ENCODE measurements around the gene MYO1E. TPM values are rescaled to one million over a fixed set of nuclear protein-coding genes. Genes with fewer than 3 reads are reported as not detected.
"Not testable (repeated sequence)": the region's sequence is repeated elsewhere in the genome, so short reads cannot be mapped to it uniquely, and the experiment has no call there.

MYO1E gene
- total RNA-seq, 4 donors from 2014 or later: 23.3 to 99.8 (median 66.5) TPM

GRCh38 chr15:59148153-59148833 is 224.4 kb downstream of the MYO1E start:
- intact Hi-C loops (cut with DNase I; ENCODE audit: low total_unique reads): no loop called here
- TF ChIP-seq CTCF (IDR thresholded peaks at IDR 0.05): no peak
- no peak for TF ChIP-seq POLR2A (IDR thresholded peaks at IDR 0.05)
- no peak for DNase-seq
- Histone ChIP-seq H3K9me3 (no peaks in the 10 kb centered on the region), H3K36me3 (no peaks in the 10 kb centered on the region), H3K27me3 (no peaks in the 10 kb centered on the region), H3K27ac (no peak overlapping the region), H3K4me3 (no peak overlapping the region), H3K4me1 (no peaks in the 10 kb centered on the region)

DNA sequence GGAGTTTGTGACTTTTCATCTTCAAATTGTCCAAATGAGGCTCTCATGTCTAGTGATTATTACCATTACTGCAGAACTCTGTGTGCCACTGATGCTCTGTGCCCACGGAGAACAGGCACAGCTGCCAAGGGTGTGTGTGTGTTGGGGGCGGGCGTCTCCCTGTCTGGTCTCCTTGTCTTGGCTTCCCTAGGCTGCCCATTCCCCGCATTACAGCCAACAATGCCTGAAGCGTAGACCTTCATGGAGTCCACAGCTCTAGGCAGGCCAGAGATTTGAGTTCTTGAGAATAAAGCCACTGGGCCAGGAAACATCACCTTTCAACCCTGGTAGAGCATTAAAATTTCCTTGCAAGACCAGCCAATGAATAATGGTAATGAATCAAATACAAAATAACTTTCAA is 225.0 kb downstream of the MYO1E start:
- Histone ChIP-seq H3K36me3 (no peaks in the 10 kb centered on the region), H3K4me3 (no peak overlapping the region)
- intact Hi-C loops (cut with DNase I; ENCODE audit: low total_unique reads): no loop called here

DNA sequence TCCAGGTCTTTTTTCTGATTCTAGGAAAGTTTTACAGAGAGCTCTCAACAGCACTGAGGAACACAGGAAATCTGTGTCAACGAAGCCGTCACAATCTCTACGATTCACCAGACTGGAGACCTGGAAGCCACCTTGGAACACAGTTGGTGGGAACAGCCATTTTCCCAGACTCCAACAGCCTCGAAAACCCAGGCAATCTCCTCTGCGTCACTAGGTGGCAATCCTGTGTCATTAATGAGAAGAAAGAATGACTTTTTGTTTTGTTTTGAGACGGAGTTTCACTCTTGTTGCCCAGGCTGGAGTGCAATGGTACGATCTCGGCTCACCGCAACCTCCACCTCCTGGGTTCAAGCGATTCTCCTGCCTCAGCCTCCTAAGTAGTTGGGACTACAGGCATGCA is 228.1 kb downstream of the MYO1E start:
- H3K36me3 ChIP-seq; DNase-seq; H3K27me3 ChIP-seq; H3K9me3 ChIP-seq; intact Hi-C loops (cut with DNase I; ENCODE audit: low total_unique reads); H3K4me3 ChIP-seq; H3K4me1 ChIP-seq; H3K27ac ChIP-seq: not testable (repeated sequence)

More for the DNA sequence above, 225.0 kb downstream of the MYO1E start:
- Histone ChIP-seq H3K9me3 (no peaks in the 10 kb centered on the region), H3K27me3 (no peaks in the 10 kb centered on the region), H3K27ac (no peak overlapping the region), H3K4me1 (no peaks in the 10 kb centered on the region)
- no peak for DNase-seq
- TF ChIP-seq CTCF (IDR thresholded peaks at IDR 0.05): no peak
- no peak for TF ChIP-seq POLR2A (IDR thresholded peaks at IDR 0.05)

GRCh38 chr15:59143281-59143680 is 229.4 kb downstream of the MYO1E start:
- no peak for DNase-seq
- Histone ChIP-seq H3K27me3 (no peaks in the 10 kb centered on the region), H3K27ac (no peak overlapping the region), H3K36me3 (no peaks in the 10 kb centered on the region), H3K4me1 (no peaks in the 10 kb centered on the region), H3K9me3 (no peaks in the 10 kb centered on the region), H3K4me3 (no peak overlapping the region)
- TF ChIP-seq POLR2A (IDR thresholded peaks at IDR 0.05) (no peak), CTCF (IDR thresholded peaks at IDR 0.05) (no peak)
- intact Hi-C loops (cut with DNase I; ENCODE audit: low total_unique reads): no loop called here

DNA sequence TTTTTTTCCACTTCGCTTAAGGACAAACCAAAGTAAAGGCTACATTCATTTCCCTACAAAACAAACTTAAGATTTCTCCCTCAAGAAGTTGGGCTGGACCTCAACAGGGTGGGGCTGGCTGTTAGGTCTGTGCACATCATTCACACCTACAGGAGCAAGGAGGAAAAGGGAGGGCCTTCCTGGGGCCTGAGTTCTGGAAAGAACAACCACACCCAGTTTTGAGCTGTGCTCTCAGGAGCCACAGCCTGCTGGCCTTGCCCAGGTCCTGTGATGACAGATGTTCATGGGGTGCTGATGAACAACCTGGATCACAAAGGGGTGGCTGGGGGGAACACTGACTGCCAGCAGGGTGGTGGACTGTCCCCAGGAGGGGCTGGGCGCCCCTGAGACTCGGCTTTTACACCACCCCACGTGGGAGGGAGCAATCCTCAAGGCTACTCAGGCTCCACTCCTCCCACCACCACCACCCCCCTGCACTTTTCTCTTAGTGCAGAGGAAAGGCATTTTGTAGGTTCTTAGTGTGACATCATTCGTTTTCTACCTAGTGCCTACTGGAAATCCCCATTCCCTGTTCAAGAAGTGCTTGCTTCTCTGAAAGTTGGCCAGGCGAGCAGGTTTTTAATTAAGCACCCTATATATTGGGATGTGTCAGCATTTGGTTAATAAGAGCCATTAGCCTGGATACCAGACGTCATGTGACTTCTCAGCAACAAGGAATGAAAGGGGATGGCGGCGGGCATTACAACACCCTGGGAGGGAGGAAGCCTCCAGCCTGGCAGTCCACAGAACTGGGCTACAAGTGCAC is 232.0 kb downstream of the MYO1E start:
- H3K27me3 ChIP-seq: no peaks in the 10 kb centered on the region
- no peaks in the 10 kb centered on the region for H3K36me3 ChIP-seq
- intact Hi-C loops (cut with DNase I; ENCODE audit: low total_unique reads): no loop called here
- H3K27ac ChIP-seq: no peak overlapping the region
- no peak for DNase-seq
- no peak for TF ChIP-seq CTCF (IDR thresholded peaks at IDR 0.05)
- TF ChIP-seq POLR2A (IDR thresholded peaks at IDR 0.05): no peak
- H3K4me3 ChIP-seq: no peak overlapping the region
- no peaks in the 10 kb centered on the region for H3K4me1 ChIP-seq
- no peaks in the 10 kb centered on the region for H3K9me3 ChIP-seq

All from uterus (tissue), 4 donors.